Fibroblast of the aortic adventitia (primary cell): ENCODE data around the gene CHEK1. TPM values are rescaled to one million over a fixed set of nuclear protein-coding genes. Genes with fewer than 3 reads are reported as not detected.

Source experiments
- DNase-seq: peaks from one replicate; pipeline ENCODE4 v3.0.0-alpha.2; 2010; ENCODE audit warnings: low read depth
- H3K4me3 ChIP-seq: 2 replicates; pipeline ENCODE4 v1.5.1; 2011; ENCODE audit warnings: low read depth, mild to moderate bottlenecking, control low read depth, low read length, moderate library complexity
- CTCF ChIP-seq: IDR thresholded peaks from 2 replicates; pipeline ENCODE4 v1.5.1; 2011; ENCODE audit warnings: mild to moderate bottlenecking, low read length, control low read depth, inconsistent platforms; ENCODE audit not compliant: insufficient read depth
- total RNA-seq: library from RNA; depleted of rRNA; stranded (reverse); fragments of >200 nt; gene quantifications from 2 replicates; pipeline ENCODE4 v1.2.3, GENCODE V29; 2012; ENCODE audit warnings: low replicate concordance

The CHEK1 gene
- total RNA-seq, 1 donor = 49.5 TPM

GRCh38 chr11:125600663-125601062 lies 24.3 kb upstream of the CHEK1 start:
- TF ChIP-seq CTCF = no peak
- DNase-seq = no peak
- H3K4me3 ChIP-seq = no peak overlapping the region

- no peak overlapping the region for H3K4me3 ChIP-seq
- TF ChIP-seq CTCF = no peak
- DNase-seq = no peak
These were observed 21.8 kb upstream of the CHEK1 start for GRCh38 chr11:125603207-125603606.

- H3K4me3 ChIP-seq = no peak overlapping the region
- TF ChIP-seq CTCF = no peak
- DNase-seq = no peak
These were observed 19.5 kb upstream of the CHEK1 start for GRCh38 chr11:125605417-125605816.

- no peak overlapping the region for H3K4me3 ChIP-seq
- DNase-seq = no peak
- TF ChIP-seq CTCF = no peak
These were observed 15.4 kb upstream of the CHEK1 start for GRCh38 chr11:125609545-125609944.

- DNase-seq = no peak
- no peak for TF ChIP-seq CTCF
- no peak overlapping the region for H3K4me3 ChIP-seq
These were observed 6.6 kb upstream of the CHEK1 start for GRCh38 chr11:125618383-125618782.

- DNase-seq = peak; percentile 56
- no peak for TF ChIP-seq CTCF
These were observed 3.0 kb upstream of the CHEK1 start for GRCh38 chr11:125621995-125622394.

GRCh38 chr11:125623064-125623463 lies 1.9 kb upstream of the CHEK1 start:
- no peak overlapping the region for H3K4me3 ChIP-seq
- no peak for TF ChIP-seq CTCF
- DNase-seq = no peak

More at GRCh38 chr11:125621995-125622394, 3.0 kb upstream of the CHEK1 start:
- H3K4me3 ChIP-seq = no peak overlapping the region
